Measurements from ENCODE around the gene ZNF248.
"Not testable (repeated sequence)": the region's sequence is repeated elsewhere in the genome, so short reads cannot be mapped to it uniquely, and the experiment has no call there.

Gene ZNF248

DNA sequence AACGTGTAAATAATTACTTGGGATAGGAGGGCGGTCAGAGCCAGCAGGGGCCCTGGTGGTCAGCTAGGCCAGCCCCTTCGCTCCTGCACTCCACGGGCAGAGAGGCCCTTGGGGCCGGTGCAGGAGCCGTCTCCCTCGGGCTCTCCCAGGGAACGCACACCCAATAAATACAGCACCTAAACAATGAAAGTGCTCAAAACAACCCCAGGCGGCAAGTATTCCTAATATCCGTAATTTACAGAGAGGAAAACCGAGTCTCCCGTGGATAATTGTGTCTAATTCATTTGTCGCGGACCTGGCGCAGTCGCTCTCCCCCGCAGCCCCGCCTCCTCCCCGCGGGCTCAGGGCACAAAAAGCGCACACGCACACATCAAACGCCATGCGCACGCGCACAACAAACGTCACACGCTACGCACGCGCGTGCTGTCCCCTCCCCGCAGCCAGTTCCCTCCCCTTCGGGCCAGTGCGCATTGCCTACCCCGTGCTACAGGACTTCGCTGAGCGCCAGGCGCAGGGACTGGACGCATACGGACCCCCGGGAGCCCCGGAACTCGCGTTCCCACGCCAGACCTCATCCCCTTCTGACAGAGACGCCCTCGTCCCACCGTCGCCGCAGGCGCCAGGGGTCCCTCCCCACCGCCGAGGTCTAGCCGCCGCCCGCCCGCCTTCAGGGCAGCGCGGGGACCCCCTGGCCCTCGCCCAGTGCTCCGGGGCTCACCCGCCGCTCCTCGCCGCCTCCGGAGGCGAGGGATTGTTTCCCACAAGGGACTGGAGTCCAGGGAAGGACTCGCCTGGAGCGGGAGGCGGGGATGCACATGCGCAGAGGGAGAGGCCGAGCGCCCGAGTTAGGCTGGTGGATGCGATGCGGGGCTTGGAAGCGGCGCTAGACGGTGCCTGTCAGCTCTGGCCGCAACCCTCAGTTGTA is at the start of gene ZNF248:
Gene ZNF248, minus strand, starts transcription at position 324 of the 925 bp plus-strand sequence. CDS start 1,300 bp downstream, outside the sequence.
- DNase-seq (ENCODE audit: low read depth) = peak; percentile 91

- no peak for DNase-seq (ENCODE audit: low read depth)
Observed at GRCh38 chr10:37906382-37906781, 49.0 kb upstream of the ZNF248 start.

GRCh38 chr10:37896436-37896835 is 39.0 kb upstream of the ZNF248 start:
- DNase-seq (ENCODE audit: low read depth) = no peak

DNA sequence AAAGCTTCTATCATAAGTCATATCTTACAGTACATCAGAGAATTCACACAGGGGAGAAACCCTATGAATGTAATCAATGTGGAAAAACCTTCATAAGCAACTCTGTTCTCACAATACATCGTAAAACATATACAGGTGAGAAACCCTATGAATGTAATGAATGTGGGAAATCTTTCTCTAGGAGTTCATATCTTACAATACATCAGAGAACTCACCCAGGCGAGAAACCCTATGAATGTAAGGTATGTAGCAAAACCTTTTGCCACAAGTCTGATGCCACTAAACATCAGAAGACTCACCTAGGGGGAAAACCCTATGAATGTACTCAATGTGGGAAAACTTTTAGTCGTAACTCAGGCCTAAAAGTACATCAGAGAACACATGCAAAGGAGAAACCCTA is 38.3 kb upstream of the ZNF248 start:
- DNase-seq (ENCODE audit: low read depth) = no peak

GRCh38 chr10:37885850-37886249 is 28.4 kb upstream of the ZNF248 start:
- DNase-seq (ENCODE audit: low read depth) = no peak

- DNase-seq (ENCODE audit: low read depth) = no peak
Observed at GRCh38 chr10:37872955-37873354, 15.5 kb upstream of the ZNF248 start.

GRCh38 chr10:37872283-37872682 is 14.9 kb upstream of the ZNF248 start:
- no peak for DNase-seq (ENCODE audit: low read depth)

- no peak for DNase-seq (ENCODE audit: low read depth)
Observed at GRCh38 chr10:37871568-37872251, 14.3 kb upstream of the ZNF248 start.

DNA sequence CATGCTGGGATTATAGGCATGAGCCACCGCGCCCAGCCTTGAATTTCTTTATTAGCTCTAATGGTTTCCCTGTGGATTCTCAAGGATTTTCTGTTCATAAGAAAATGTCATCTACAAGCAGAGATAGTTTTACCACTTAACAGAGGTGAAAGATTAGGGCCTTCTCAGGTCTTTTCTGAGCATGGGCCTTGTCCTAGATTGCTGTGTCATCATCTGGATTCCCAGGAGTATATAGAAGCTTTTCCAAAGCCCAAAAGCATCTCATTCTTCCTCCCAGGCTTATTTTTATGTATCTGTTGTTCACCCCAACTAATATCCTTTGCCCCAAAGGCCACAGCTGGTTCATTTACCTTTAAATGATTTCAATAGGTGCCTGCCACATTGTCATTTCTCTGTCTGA is 13.7 kb upstream of the ZNF248 start:
- no peak for DNase-seq (ENCODE audit: low read depth)

GRCh38 chr10:37868796-37869195 is 11.4 kb upstream of the ZNF248 start:
- DNase-seq (ENCODE audit: low read depth) = no peak

GRCh38 chr10:37865957-37866803 is 8.8 kb upstream of the ZNF248 start:
- DNase-seq (ENCODE audit: low read depth) = no peak

DNA sequence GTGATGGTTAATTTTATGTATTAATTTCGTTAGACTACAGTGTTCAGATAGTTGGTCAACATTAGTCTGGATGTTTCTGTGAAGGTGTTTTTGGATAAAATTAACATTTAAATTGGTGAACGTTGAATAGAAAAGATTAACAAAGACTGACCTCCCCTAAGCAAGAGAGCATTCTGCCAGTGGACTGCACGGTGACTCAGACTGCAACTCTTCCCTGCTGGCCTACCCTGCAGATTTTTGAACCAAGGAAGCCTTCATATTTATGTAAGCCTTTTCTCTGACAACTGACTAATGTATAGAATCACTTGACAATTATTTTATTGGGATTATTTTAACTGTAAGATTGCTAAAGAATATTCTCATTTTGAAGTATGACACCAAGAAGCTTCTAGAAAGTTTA is 7.9 kb upstream of the ZNF248 start:
- DNase-seq (ENCODE audit: low read depth) = no peak

- no peak for DNase-seq (ENCODE audit: low read depth)
Observed at GRCh38 chr10:37860494-37861190, 3.2 kb upstream of the ZNF248 start.

GRCh38 chr10:37859270-37859669 is 1.9 kb upstream of the ZNF248 start:
- not testable (repeated sequence) for DNase-seq (ENCODE audit: low read depth)

DNA sequence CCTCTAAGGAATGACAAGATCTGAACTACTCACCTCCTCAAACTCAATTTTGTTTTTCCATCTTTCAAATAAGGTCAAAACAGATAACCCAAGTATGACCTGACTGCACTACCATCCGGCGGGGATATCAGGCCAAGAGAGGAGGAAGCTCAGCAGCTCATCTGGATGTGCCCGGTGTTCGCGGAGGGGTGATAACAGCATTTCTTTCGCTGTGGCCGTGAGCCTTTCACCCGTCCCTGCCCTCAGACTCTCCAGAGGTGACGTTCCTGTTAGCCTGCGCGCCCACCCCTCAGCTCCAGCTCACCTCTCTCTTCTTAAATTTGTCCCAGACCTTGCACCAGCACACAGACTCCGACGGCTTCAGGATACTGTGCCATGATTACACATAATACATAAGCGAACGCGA is 526 bp downstream of the ZNF248 start:
- DNase-seq (ENCODE audit: low read depth) = peak; percentile 7

GRCh38 chr10:37855636-37856035 is 1.8 kb downstream of the ZNF248 start:
- DNase-seq (ENCODE audit: low read depth) = no peak

GRCh38 chr10:37854626-37855025 is 2.8 kb downstream of the ZNF248 start:
- DNase-seq (ENCODE audit: low read depth) = no peak

GRCh38 chr10:37844644-37845043 is 12.8 kb downstream of the ZNF248 start:
- DNase-seq (ENCODE audit: low read depth) = no peak

DNA sequence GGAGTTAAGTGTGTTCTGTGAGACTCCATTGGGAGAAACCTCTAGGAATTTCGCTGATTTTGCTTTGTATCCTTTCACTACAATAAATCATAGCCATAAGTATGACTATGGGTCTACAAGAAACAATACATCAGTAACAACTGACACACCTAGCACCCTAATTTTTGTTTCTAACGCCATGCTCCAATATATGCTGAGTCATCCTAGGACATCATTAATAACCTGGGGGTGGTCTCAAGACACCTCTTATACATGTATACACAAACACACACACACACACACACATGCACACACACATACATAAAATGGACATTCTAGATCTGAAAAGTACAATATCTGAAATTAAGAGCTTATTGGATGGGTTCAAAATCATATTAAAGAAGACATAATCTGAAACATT is 18.2 kb downstream of the ZNF248 start:
- DNase-seq (ENCODE audit: low read depth) = no peak

DNA sequence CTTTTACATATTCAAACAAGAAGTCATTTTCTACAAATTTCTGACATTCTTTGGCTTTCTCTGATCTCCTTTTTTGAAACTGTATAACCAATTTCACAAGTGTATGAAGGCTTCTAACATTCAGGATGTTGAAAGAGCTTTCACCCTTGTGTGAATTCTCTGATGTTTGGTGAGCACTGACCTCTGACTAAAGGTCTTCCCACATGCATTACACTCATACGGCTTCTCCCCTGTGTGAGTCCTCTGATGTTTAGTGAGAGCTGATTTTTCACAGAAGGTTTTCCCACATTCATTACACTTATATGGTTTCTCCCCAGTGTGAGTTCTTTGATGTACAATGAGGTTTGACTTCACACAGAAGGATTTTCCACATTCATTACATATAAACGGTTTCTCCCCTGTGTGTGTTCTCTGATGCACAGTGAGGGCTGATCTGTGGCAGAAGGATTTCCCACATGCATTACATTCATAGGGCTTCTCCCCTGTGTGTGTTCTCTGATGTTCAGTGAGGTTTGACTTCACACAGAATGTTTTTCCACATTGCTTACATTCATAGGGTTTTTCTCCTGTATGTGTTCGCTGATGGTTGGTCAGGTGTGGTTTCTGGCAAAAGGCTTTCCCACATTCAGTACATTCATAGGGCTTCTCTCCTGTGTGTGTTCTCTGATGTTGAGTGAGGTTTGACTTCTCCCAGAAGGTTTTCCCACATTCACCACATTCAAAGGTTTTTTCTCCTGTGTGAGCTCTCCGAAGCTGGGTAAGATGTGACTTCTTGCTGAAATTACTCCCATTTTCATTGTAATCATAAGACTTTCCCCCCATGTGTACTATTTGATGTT is 25.7 kb downstream of the ZNF248 start:
- no peak for DNase-seq (ENCODE audit: low read depth)

DNA sequence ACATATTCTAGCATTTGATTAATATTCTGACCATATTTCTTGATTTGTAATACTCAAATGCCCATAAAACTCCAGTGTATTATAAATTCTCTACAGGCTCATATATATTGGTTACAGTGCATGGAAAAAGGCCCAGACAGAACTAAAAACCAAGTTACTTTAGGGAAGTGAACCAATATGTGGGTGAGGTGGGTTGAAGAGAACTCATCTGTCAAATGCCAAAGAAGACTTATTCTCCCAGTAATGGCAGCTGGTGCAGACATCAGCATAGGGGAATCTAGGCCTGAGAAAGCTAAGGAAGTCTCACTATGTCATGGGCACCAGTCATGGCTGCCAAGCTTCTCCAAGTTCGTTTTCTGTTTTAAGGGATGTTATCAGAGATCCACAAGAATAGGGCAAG is 30.6 kb downstream of the ZNF248 start:
- DNase-seq (ENCODE audit: low read depth) = no peak
